H1 (cell line): ENCODE data around the gene ETDC. TPM values are rescaled to one million over a fixed set of nuclear protein-coding genes. Genes with fewer than 3 reads are reported as not detected.
A peak's percentile ranks its signal among the peaks of the same experiment; 100 is the strongest.

Experiments used
- CTCF ChIA-PET: fragments of 300-600 bp; sonication (Branson Sonifier 250); formaldehyde crosslinking; loops from one replicate; lab custom pipeline; 2021; ENCODE audit not compliant: partially characterized antibody; lab: Charles Lee
- POLR2A ChIA-PET: fragments of 300-600 bp; sonication (Branson Sonifier 250); formaldehyde crosslinking; loops from one replicate; lab custom pipeline; 2021; ENCODE audit warnings: inconsistent platforms; ENCODE audit not compliant: partially characterized antibody; lab: Charles Lee
- DNase-seq, 2 experiments: peaks; one replicate each; pipeline versions ENCODE4 v3.0.0 to v3.0.0-alpha.2; 2010 to 2022; ENCODE audit warnings: low spot score in 2 of 2, low read depth in 1 of 2, mixed read lengths in 1 of 2
- FAIRE-seq: peaks from 2 replicates; lab custom pipeline; 2011; peaks lifted over from hg19 to GRCh38; lab: Jason Lieb, UNC
- H2AFZ ChIP-seq: 2 replicates; pipeline ENCODE4 v1.8.1; 2012; ENCODE audit warnings: low read length, inconsistent platforms
- H2AK5ac ChIP-seq: 2 replicates; pipeline ENCODE4 v1.6.1; 2013; ENCODE audit warnings: low read depth, low read length
- H2BK120ac ChIP-seq: replicated peaks from 2 replicates; pipeline ENCODE3; 2013; ENCODE audit warnings: low read depth, low read length, inconsistent platforms
- H2BK12ac ChIP-seq: 2 replicates; pipeline ENCODE4 v1.6.1; 2013; ENCODE audit warnings: low read depth, low read length
- H2BK15ac ChIP-seq: 2 replicates; pipeline ENCODE4 v1.6.1; 2013; ENCODE audit warnings: low read length
- H2BK20ac ChIP-seq: 2 replicates; pipeline ENCODE4 v1.6.1; 2013; ENCODE audit warnings: low read length
- H2BK5ac ChIP-seq: 2 replicates; pipeline ENCODE4 v1.6.1; 2013; ENCODE audit warnings: low read depth, low read length
- H3K14ac ChIP-seq: 2 replicates; pipeline ENCODE4 v1.6.1; 2013; ENCODE audit warnings: inconsistent platforms; ENCODE audit not compliant: insufficient read length
- H3K18ac ChIP-seq: 2 replicates; pipeline ENCODE4 v1.6.1; 2013; ENCODE audit warnings: low read length; ENCODE audit errors: extremely low read depth
- H3K23ac ChIP-seq: 2 replicates; pipeline ENCODE4 v1.6.1; 2013; ENCODE audit warnings: inconsistent platforms; ENCODE audit not compliant: insufficient read length
- H3K23me2 ChIP-seq: 2 replicates; pipeline ENCODE4 v1.6.1; 2013; ENCODE audit warnings: low read depth, low read length
- H3K27ac ChIP-seq: 2 replicates; pipeline ENCODE4 v1.6.1; 2011; ENCODE audit warnings: low read depth, low read length, inconsistent platforms
- H3K27me3 ChIP-seq, 4 experiments: replicated peaks in 1 of 4; 1 replicate in 1 of 4; 2 replicates in 3 of 4; pipeline versions ENCODE4 v1.6.1 to v1.8.1; 2011 to 2013; ENCODE audit warnings: low read length in 3 of 4, mild to moderate bottlenecking in 3 of 4, inconsistent platforms in 2 of 4, mixed read lengths in 2 of 4, moderate library complexity in 1 of 4; ENCODE audit not compliant: control insufficient read depth in 3 of 4, insufficient read depth in 3 of 4; ENCODE audit errors: extremely low read depth in 1 of 4
- H3K36me3 ChIP-seq, 4 experiments: 2 replicates each; pipeline versions ENCODE4 v1.6.1 to v1.8.1; 2011 to 2013; ENCODE audit warnings: mild to moderate bottlenecking in 4 of 4, low read length in 3 of 4, moderate library complexity in 2 of 4, control low read depth in 1 of 4, inconsistent platforms in 1 of 4; ENCODE audit not compliant: insufficient read depth in 4 of 4, control insufficient read depth in 2 of 4
- H3K4ac ChIP-seq: replicated peaks from 2 replicates; pipeline ENCODE3; 2013; ENCODE audit warnings: low read length, low read depth, mixed read lengths, inconsistent platforms; ENCODE audit not compliant: insufficient read length
- H3K4me1 ChIP-seq, 4 experiments: replicated peaks in 1 of 4; 1 replicate in 1 of 4; 2 replicates in 3 of 4; pipeline versions ENCODE4 v1.6.1 to v1.8.1; 2011 to 2013; ENCODE audit warnings: low read length in 3 of 4, inconsistent platforms in 2 of 4, mixed read lengths in 1 of 4; ENCODE audit not compliant: insufficient read depth in 4 of 4, control insufficient read depth in 3 of 4
- H3K4me2 ChIP-seq, 2 experiments: 2 replicates each; pipeline versions ENCODE4 v1.6.1 to v1.8.1; 2011 to 2013; ENCODE audit warnings: low read depth in 2 of 2, low read length in 2 of 2, control low read depth in 1 of 2, inconsistent platforms in 1 of 2, mild to moderate bottlenecking in 1 of 2; ENCODE audit not compliant: insufficient read depth in 1 of 2
- H3K4me3 ChIP-seq, 4 experiments: fragments of 200-600, 300-600 bp in 1 of 4; sonication (generic), shearing (Covaris generic), sonication (Bioruptor Twin) in 1 of 4; 2 replicates each; pipeline versions ENCODE4 v1.5.1 to v1.8.1; 2011 to 2016; ENCODE audit warnings: low read length in 4 of 4, low read depth in 3 of 4, control low read depth in 2 of 4, inconsistent platforms in 2 of 4, mild to moderate bottlenecking in 2 of 4, mixed read lengths in 1 of 4, moderate library complexity in 1 of 4; ENCODE audit not compliant: insufficient read depth in 2 of 4; ENCODE audit errors: extremely low read depth in 1 of 4
- H3K56ac ChIP-seq: replicated peaks from 2 replicates; pipeline ENCODE3; 2013; ENCODE audit warnings: low read depth, mild to moderate bottlenecking, mixed read lengths, low read length, inconsistent platforms; ENCODE audit not compliant: insufficient read length
- H3K79me1 ChIP-seq: 2 replicates; pipeline ENCODE4 v1.6.1; 2013; ENCODE audit warnings: low read depth, low read length, control low read depth
- H3K79me2 ChIP-seq, 2 experiments: 2 replicates each; pipeline versions ENCODE4 v1.6.1 to v1.8.1; 2012 to 2013; ENCODE audit warnings: low read length in 2 of 2, mild to moderate bottlenecking in 2 of 2, inconsistent platforms in 1 of 2; ENCODE audit not compliant: insufficient read depth in 2 of 2, control insufficient read depth in 1 of 2
- H3K9ac ChIP-seq, 4 experiments: replicated peaks in 1 of 4; 1 replicate in 1 of 4; 2 replicates in 3 of 4; pipeline versions ENCODE4 v1.6.1 to v1.8.1; 2011 to 2013; ENCODE audit warnings: low read depth in 3 of 4, low read length in 3 of 4, control low read depth in 2 of 4, mild to moderate bottlenecking in 2 of 4, moderate library complexity in 2 of 4, inconsistent platforms in 1 of 4; ENCODE audit errors: extremely low read depth in 1 of 4
- H3K9me3 ChIP-seq, 2 experiments: 2 replicates each; pipeline versions ENCODE4 v1.6.1 to v1.8.1; 2012 to 2013; ENCODE audit warnings: mild to moderate bottlenecking in 2 of 2, moderate library complexity in 2 of 2, control low read depth in 1 of 2, inconsistent platforms in 1 of 2, low read depth in 1 of 2, low read length in 1 of 2, mixed read lengths in 1 of 2; ENCODE audit not compliant: insufficient read depth in 2 of 2
- H4K20me1 ChIP-seq, 2 experiments: replicated peaks in 1 of 2; 2 replicates each; pipeline versions ENCODE3 to v1.8.1; 2011 to 2013; ENCODE audit warnings: inconsistent platforms in 2 of 2, low read length in 2 of 2, mild to moderate bottlenecking in 1 of 2; ENCODE audit not compliant: insufficient read depth in 2 of 2, control insufficient read depth in 1 of 2
- H4K5ac ChIP-seq: 2 replicates; pipeline ENCODE4 v1.6.1; 2013; ENCODE audit warnings: low read length, low read depth, mixed read lengths, inconsistent platforms; ENCODE audit not compliant: insufficient read length
- H4K8ac ChIP-seq: 2 replicates; pipeline ENCODE4 v1.8.0; 2013; ENCODE audit warnings: mild to moderate bottlenecking, moderate library complexity, low read length, inconsistent platforms; ENCODE audit not compliant: insufficient read depth; ENCODE audit errors: extremely low read depth
- H4K91ac ChIP-seq: replicated peaks from 2 replicates; pipeline ENCODE3; 2013; ENCODE audit warnings: low read length, mixed read lengths, inconsistent platforms; ENCODE audit not compliant: insufficient read length
- CBX8 ChIP-seq: fragments of 300-800, 300-1000 bp; sonication (generic); IDR thresholded peaks from 2 replicates; pipeline ENCODE4 v1.7.1; 2016; ENCODE audit warnings: low read depth, low read length, borderline replicate concordance
- NRF1 ChIP-seq: IDR thresholded peaks from 2 replicates; pipeline ENCODE4 v1.6.1; 2011; ENCODE audit warnings: mild to moderate bottlenecking, low read depth, low read length, improper control_type of control experiment
- SIN3A ChIP-seq, 2 experiments: IDR thresholded peaks in 1 of 2; conservative IDR thresholded peaks in 1 of 2; 2 replicates each; pipeline ENCODE4 v1.6.1; 2011 to 2012; ENCODE audit warnings: low read length in 2 of 2, improper control_type of control experiment in 1 of 2, low read depth in 1 of 2, mild to moderate bottlenecking in 1 of 2
- SP2 ChIP-seq: IDR thresholded peaks from 2 replicates; pipeline ENCODE4 v1.6.1; 2012; ENCODE audit warnings: mild to moderate bottlenecking, low read length, inconsistent platforms
- SP4 ChIP-seq: IDR thresholded peaks from 2 replicates; pipeline ENCODE4 v1.6.1; 2012; ENCODE audit warnings: low read length, inconsistent platforms
- SRF ChIP-seq: IDR thresholded peaks from 2 replicates; pipeline ENCODE4 v1.6.1; 2011; ENCODE audit warnings: mild to moderate bottlenecking, low read depth, low read length, moderate library complexity
- TEAD4 ChIP-seq: IDR thresholded peaks from 2 replicates; pipeline ENCODE4 v1.6.1; 2012; ENCODE audit warnings: low read depth, low read length, inconsistent platforms, mixed read lengths
- WGBS, 2 experiments: shearing (Covaris generic) in 1 of 2; methylation state at CpG; one replicate each; pipeline versions ENCODE4 v1.1.6 to v1.1.7; 2013 to 2015; ENCODE audit warnings: low lambda C conversion rate in 2 of 2, mixed read lengths in 2 of 2, inconsistent platforms in 1 of 2, low coverage in 1 of 2, missing lambda C conversion rate in 1 of 2; ENCODE audit not compliant: insufficient replicate concordance in 2 of 2, insufficient coverage in 1 of 2, insufficient read length in 1 of 2; ENCODE audit errors: extremely low coverage in 1 of 2, missing lambda C conversion rate in 1 of 2; 5-methylcytosine and 5-hydroxymethylcytosine counted together
- polyA plus RNA-seq, 7 experiments: library from polyadenylated mRNA; depleted of rRNA in 3 of 7; stranded (reverse) in 5 of 7; unstranded in 2 of 7; fragments of >200 nt in 5 of 7; fragments of 200-250 nt in 2 of 7; gene quantifications; 1 replicate in 5 of 7; 2 replicates in 1 of 7; 4 replicates in 1 of 7; pipeline versions ENCODE4 v1.2.1 to v1.2.3, GENCODE V29; 2011 to 2013; ENCODE audit warnings: missing spikeins in 2 of 7, mixed read lengths in 2 of 7
- total RNA-seq: library from RNA; stranded (reverse); fragmentation: NEBNext Ultra II Directional; extraction: Animal tissue kit (Norgen Biotek cat#: 25700); gene quantifications from 2 replicates; pipeline ENCODE4 v1.2.1, GENCODE V29; 2021

ETDC gene
- total and polyA plus RNA-seq, 2 of the 8 experiments (the other 6 are each of a cell fraction or from before 2014, with no cell fraction given), result not detected

- H3K9me3 ChIP-seq, result no peaks in the 10 kb centered on the region
- no peak overlapping the region for H3K56ac ChIP-seq
- no peaks in the 10 kb centered on the region for H3K36me3 ChIP-seq
- ChIA-PET CTCF (no interaction called here), POLR2A (no interaction called here)
- H2AFZ ChIP-seq, result no peak overlapping the region
- no peak overlapping the region for H4K91ac ChIP-seq
- no peak overlapping the region for H3K27ac ChIP-seq
- H4K8ac ChIP-seq, result no peak overlapping the region
- H3K4me3 ChIP-seq, result peak overlapping the region in 1 of 4 experiments; percentile 32; a peak in 1 of 8 replicates
- no peaks in the 10 kb centered on the region for H3K27me3 ChIP-seq
- no peak overlapping the region for H3K14ac ChIP-seq
- no peak overlapping the region for H2BK120ac ChIP-seq
- H3K4me2 ChIP-seq, result peak overlapping the region; percentile 33 to 61
- peak overlapping the region; percentile 3 for H4K5ac ChIP-seq
- no peaks in the 10 kb centered on the region for H3K23me2 ChIP-seq
- H4K20me1 ChIP-seq, result no peaks in the 10 kb centered on the region
- H2AK5ac ChIP-seq, result no peak overlapping the region
- no peak overlapping the region for H3K9ac ChIP-seq
- H2BK20ac ChIP-seq, result no peak overlapping the region
- H3K4ac ChIP-seq, result no peak overlapping the region
- no peaks in the 10 kb centered on the region for H3K79me1 ChIP-seq
- peak; percentile 57 for FAIRE-seq
- 20% methylated on average over 5 of the region's 5 CpGs; no CpG with 5 or more reads in 1 of the 2 experiments for WGBS, 2 experiments
- H2BK5ac ChIP-seq, result no peak overlapping the region
- peak in 1 of 2 experiments; percentile 41 for DNase-seq
- H2BK15ac ChIP-seq, result no peak overlapping the region
- no peak for TF ChIP-seq CBX8
- TF ChIP-seq SIN3A (conservative IDR thresholded peaks at IDR 0.05 in 1 of 2, IDR thresholded peaks at IDR 0.05 in 1 of 2; ENCODE audit: low read depth in 1 of 2, low read length in 2 of 2), result no peak
- TF ChIP-seq NRF1, result no peak
- no peak for TF ChIP-seq SRF
- no peak for TF ChIP-seq SP2
- TF ChIP-seq TEAD4, result no peak
- TF ChIP-seq SP4, result no peak
- no peak overlapping the region for H2BK12ac ChIP-seq
- H3K4me1 ChIP-seq, result peaks cover 2 to 12% (median 11%) of the 10 kb centered on the region in 4 experiments; a peak in 5 of 7 replicates
- H3K79me2 ChIP-seq, result peaks cover 0 to 5% of the 10 kb centered on the region in 2 experiments; a peak in 2 of 4 replicates
- H3K18ac ChIP-seq, result peak overlapping the region; percentile 32; the same call in 1 of the 2 replicates
- H3K23ac ChIP-seq, result no peak overlapping the region
These were observed 6.9 kb upstream of the ETDC start for GRCh38 chrX:135302269-135302873.
